Measurements from ENCODE around the gene HIRA. TPM values are rescaled to one million over a fixed set of nuclear protein-coding genes. Genes with fewer than 3 reads are reported as not detected.

HIRA gene
- total and polyA plus RNA-seq, 4 donors = 4.1 to 32.5 (median 23.0) TPM

DNA sequence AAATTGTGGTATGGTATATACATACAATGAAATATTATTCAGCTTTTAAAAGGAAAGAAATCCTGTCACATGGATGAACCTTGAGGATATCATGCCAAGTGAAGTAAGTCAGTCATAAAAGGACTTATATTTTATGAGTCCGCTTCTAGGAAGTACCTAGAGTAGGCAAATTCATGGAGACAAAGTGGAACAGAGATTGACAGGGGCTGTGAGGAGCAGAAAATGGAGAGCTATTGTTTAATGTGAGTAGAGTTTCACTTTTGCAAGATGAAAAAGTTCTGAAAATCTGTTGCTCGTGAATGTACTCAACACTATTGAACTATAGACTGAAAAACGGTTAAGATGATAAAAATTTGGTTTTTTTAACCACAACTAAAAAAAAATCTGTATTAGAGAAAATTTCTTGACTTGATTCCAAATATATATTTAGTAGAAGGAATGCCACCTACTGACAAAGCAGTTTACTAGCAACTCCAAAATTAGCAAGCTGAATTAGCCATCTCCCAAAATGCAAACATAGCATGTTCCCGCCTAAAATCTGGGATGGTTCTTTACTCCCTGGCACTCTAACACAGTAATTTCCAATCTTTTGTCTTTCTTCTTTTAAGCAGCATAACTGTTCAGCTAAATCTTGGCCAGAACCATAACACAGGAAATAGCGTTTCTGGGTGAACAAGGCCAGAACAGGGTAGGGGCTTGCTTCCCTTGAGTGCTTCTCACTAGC lies 46.0 kb upstream of the HIRA start:
- H3K9me3 ChIP-seq (ENCODE audit: control insufficient read depth in 4 of 4, low read length in 3 of 4) = no peaks in the 10 kb centered on the region
- peak overlapping the region; percentile 89 to 98 (median 98) for H3K4me3 ChIP-seq (ENCODE audit: low read depth in 1 of 3, low read length in 3 of 3)
- no peaks in the 10 kb centered on the region for H3K27me3 ChIP-seq (ENCODE audit: control insufficient read depth in 4 of 4, insufficient read depth in 4 of 4, low read length in 3 of 4)
- peak overlapping the region; percentile 89 to 92 for H3K9ac ChIP-seq (ENCODE audit: low read depth in 1 of 2, low read length in 2 of 2)
- DNase-seq (ENCODE audit: low spot score) = no peak
- H3K27ac ChIP-seq (ENCODE audit: low read depth in 1 of 2, low read length in 2 of 2) = peak overlapping the region in 1 of 2 donors; percentile 100
- TF ChIP-seq RXRA (IDR thresholded peaks at IDR 0.05) = no peak
- peak; percentile 40 to 54 for TF ChIP-seq RAD21 (IDR thresholded peaks at IDR 0.05)
- peaks cover 3 to 21% (median 17%) of the 10 kb centered on the region in 4 donors for H3K4me1 ChIP-seq (ENCODE audit: control insufficient read depth in 4 of 4, insufficient read depth in 4 of 4, low read length in 3 of 4)
- peaks cover 6 to 23% (median 13%) of the 10 kb centered on the region in 4 donors for H3K36me3 ChIP-seq (ENCODE audit: control insufficient read depth in 4 of 4, insufficient read depth in 3 of 4, low read depth in 1 of 4, low read length in 3 of 4)
- 19% methylated on average over 5 of the region's 5 CpGs for WGBS

DNA sequence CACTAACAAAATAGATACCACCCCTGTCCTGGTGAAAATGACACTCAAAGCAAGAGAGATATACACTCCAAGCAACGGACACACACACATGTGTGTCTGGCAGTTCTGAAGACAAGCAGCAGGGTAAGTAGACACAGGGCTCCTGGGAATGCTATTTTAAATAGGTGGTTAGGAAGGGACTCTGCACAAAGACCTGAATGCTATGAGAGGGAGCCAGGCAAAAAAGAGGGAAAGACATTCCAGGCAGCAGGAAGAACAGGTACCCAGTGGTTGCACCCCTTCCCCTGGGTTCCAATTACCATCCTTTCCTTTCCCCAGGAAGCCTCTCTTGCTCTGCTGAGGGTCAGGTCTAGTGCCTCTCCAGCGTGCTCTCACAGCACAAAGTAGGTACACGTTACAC lies 44.5 kb upstream of the HIRA start:
- WGBS = 84% methylated on average over 3 of the region's 3 CpGs
- peaks cover 3 to 21% (median 17%) of the 10 kb centered on the region in 4 donors for H3K4me1 ChIP-seq (ENCODE audit: control insufficient read depth in 4 of 4, insufficient read depth in 4 of 4, low read length in 3 of 4)
- H3K9me3 ChIP-seq (ENCODE audit: control insufficient read depth in 4 of 4, low read length in 3 of 4) = no peaks in the 10 kb centered on the region
- peaks cover 12 to 38% (median 23%) of the 10 kb centered on the region in 4 donors for H3K36me3 ChIP-seq (ENCODE audit: control insufficient read depth in 4 of 4, insufficient read depth in 3 of 4, low read depth in 1 of 4, low read length in 3 of 4)
- no peak overlapping the region for H3K9ac ChIP-seq (ENCODE audit: low read depth in 1 of 2, low read length in 2 of 2)
- no peak overlapping the region for H3K27ac ChIP-seq (ENCODE audit: low read depth in 1 of 2, low read length in 2 of 2)
- no peak overlapping the region for H3K4me3 ChIP-seq (ENCODE audit: low read depth in 1 of 3, low read length in 3 of 3)
- DNase-seq (ENCODE audit: low spot score) = no peak
- TF ChIP-seq, protein P1, sequence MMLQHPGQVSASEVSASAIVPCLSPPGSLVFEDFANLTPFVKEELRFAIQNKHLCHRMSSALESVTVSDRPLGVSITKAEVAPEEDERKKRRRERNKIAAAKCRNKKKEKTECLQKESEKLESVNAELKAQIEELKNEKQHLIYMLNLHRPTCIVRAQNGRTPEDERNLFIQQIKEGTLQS (IDR thresholded peaks at IDR 0.05) = no peak
- TF ChIP-seq TAF1 (conservative IDR thresholded peaks at IDR 0.05) = no peak
- no peak for TF ChIP-seq GABPA (IDR thresholded peaks at IDR 0.05 in 1 of 2, conservative IDR thresholded peaks at IDR 0.05 in 1 of 2)
- no peak for TF ChIP-seq EGR1 (IDR thresholded peaks at IDR 0.05; ENCODE audit: low read depth in 2 of 2)
- TF ChIP-seq NR2F2 (IDR thresholded peaks at IDR 0.05) = no peak
- TF ChIP-seq, protein P2, sequence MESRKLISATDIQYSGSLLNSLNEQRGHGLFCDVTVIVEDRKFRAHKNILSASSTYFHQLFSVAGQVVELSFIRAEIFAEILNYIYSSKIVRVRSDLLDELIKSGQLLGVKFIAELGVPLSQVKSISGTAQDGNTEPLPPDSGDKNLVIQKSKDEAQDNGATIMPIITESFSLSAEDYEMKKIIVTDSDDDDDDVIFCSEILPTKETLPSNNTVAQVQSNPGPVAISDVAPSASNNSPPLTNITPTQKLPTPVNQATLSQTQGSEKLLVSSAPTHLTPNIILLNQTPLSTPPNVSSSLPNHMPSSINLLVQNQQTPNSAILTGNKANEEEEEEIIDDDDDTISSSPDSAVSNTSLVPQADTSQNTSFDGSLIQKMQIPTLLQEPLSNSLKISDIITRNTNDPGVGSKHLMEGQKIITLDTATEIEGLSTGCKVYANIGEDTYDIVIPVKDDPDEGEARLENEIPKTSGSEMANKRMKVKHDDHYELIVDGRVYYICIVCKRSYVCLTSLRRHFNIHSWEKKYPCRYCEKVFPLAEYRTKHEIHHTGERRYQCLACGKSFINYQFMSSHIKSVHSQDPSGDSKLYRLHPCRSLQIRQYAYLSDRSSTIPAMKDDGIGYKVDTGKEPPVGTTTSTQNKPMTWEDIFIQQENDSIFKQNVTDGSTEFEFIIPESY (IDR thresholded peaks at IDR 0.05) = no peak
- TF ChIP-seq YY1 (IDR thresholded peaks at IDR 0.05) = no peak
- TF ChIP-seq, protein P3, sequence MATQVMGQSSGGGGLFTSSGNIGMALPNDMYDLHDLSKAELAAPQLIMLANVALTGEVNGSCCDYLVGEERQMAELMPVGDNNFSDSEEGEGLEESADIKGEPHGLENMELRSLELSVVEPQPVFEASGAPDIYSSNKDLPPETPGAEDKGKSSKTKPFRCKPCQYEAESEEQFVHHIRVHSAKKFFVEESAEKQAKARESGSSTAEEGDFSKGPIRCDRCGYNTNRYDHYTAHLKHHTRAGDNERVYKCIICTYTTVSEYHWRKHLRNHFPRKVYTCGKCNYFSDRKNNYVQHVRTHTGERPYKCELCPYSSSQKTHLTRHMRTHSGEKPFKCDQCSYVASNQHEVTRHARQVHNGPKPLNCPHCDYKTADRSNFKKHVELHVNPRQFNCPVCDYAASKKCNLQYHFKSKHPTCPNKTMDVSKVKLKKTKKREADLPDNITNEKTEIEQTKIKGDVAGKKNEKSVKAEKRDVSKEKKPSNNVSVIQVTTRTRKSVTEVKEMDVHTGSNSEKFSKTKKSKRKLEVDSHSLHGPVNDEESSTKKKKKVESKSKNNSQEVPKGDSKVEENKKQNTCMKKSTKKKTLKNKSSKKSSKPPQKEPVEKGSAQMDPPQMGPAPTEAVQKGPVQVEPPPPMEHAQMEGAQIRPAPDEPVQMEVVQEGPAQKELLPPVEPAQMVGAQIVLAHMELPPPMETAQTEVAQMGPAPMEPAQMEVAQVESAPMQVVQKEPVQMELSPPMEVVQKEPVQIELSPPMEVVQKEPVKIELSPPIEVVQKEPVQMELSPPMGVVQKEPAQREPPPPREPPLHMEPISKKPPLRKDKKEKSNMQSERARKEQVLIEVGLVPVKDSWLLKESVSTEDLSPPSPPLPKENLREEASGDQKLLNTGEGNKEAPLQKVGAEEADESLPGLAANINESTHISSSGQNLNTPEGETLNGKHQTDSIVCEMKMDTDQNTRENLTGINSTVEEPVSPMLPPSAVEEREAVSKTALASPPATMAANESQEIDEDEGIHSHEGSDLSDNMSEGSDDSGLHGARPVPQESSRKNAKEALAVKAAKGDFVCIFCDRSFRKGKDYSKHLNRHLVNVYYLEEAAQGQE (IDR thresholded peaks at IDR 0.05) = no peak
- TF ChIP-seq, protein P4, sequence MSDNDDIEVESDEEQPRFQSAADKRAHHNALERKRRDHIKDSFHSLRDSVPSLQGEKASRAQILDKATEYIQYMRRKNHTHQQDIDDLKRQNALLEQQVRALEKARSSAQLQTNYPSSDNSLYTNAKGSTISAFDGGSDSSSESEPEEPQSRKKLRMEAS (IDR thresholded peaks at IDR 0.05) = no peak
- TF ChIP-seq FOXA1 (IDR thresholded peaks at IDR 0.05) = no peak
- TF ChIP-seq, protein P5, sequence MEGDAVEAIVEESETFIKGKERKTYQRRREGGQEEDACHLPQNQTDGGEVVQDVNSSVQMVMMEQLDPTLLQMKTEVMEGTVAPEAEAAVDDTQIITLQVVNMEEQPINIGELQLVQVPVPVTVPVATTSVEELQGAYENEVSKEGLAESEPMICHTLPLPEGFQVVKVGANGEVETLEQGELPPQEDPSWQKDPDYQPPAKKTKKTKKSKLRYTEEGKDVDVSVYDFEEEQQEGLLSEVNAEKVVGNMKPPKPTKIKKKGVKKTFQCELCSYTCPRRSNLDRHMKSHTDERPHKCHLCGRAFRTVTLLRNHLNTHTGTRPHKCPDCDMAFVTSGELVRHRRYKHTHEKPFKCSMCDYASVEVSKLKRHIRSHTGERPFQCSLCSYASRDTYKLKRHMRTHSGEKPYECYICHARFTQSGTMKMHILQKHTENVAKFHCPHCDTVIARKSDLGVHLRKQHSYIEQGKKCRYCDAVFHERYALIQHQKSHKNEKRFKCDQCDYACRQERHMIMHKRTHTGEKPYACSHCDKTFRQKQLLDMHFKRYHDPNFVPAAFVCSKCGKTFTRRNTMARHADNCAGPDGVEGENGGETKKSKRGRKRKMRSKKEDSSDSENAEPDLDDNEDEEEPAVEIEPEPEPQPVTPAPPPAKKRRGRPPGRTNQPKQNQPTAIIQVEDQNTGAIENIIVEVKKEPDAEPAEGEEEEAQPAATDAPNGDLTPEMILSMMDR (IDR thresholded peaks at IDR 0.05; ENCODE audit: low read depth, low read length, missing input control) = no peak
- TF ChIP-seq HNF4G (IDR thresholded peaks at IDR 0.05) = no peak
- no peak for TF ChIP-seq JUND (IDR thresholded peaks at IDR 0.05)
- TF ChIP-seq HNF4A (conservative IDR thresholded peaks at IDR 0.05) = no peak
- no peak for TF ChIP-seq RAD21 (IDR thresholded peaks at IDR 0.05)
- no peak for TF ChIP-seq RXRA (IDR thresholded peaks at IDR 0.05)
- no peak for TF ChIP-seq FOXA2 (IDR thresholded peaks at IDR 0.05)
- TF ChIP-seq SP1 (IDR thresholded peaks at IDR 0.05) = no peak
- H3K27me3 ChIP-seq (ENCODE audit: control insufficient read depth in 4 of 4, insufficient read depth in 4 of 4, low read length in 3 of 4) = no peaks in the 10 kb centered on the region
